ENCODE data around the gene HMCN2. TPM values are rescaled to one million over a fixed set of nuclear protein-coding genes. Genes with fewer than 3 reads are reported as not detected.
A peak's percentile ranks its signal among the peaks of the same experiment; 100 is the strongest.

HMCN2 gene
- total RNA-seq, 8 experiments from 2014 or later, result 0.54 to 2.1 (median 0.79) TPM

- no peak overlapping the region for H3K27ac ChIP-seq
- in situ Hi-C loops (cut with MboI; ENCODE audit: low pct_unique_long_range_greater_than_20kb in 2 of 9, low sequenced_read_pairs in 9 of 9, unreplicated experiment in 9 of 9), result loop anchor here in 7 of 9 experiments (10.0 to 25.0 kb wide), 3 partner anchors 139 to 222 kb away; partner anchors contain the start of gene EXOSC2 (in 4 of the 7)
- 20 to 100% (median 100%) methylated on average over 1 to 6 of the region's 16 CpGs; no CpG with 5 or more reads in 2 of the 10 experiments for WGBS, 10 experiments
- no peak for ATAC-seq (replicated peaks in 6 of 8)
- H3K4me1 ChIP-seq (replicated peaks in 1 of 2), result peaks cover 32 to 33% of the 10 kb centered on the region in 2 donors
- H3K4me3 ChIP-seq, result no peak overlapping the region
Observed at GRCh38 chr9:130465383-130466096, 200.0 kb downstream of the HMCN2 start.

GRCh38 chr9:130466537-130467217 is 201.1 kb downstream of the HMCN2 start:
- H3K4me3 ChIP-seq, result no peak overlapping the region
- peak overlapping the region; percentile 35 to 56 for H3K27ac ChIP-seq
- peaks cover 37 to 40% of the 10 kb centered on the region in 2 donors for H3K4me1 ChIP-seq (replicated peaks in 1 of 2)
- peak in 5 of 8 experiments; percentile 63 to 72 (median 67) for ATAC-seq (replicated peaks in 6 of 8)
- whole genome bisulfite sequencing, 10 experiments, result 20% methylated on average over 1 of the region's 20 CpGs; no CpG with 5 or more reads in 9 of the 10 experiments
- in situ Hi-C loops (cut with MboI; ENCODE audit: low pct_unique_long_range_greater_than_20kb in 2 of 9, low sequenced_read_pairs in 9 of 9, unreplicated experiment in 9 of 9), result loop anchor here in 7 of 9 experiments (10.0 to 25.0 kb wide), 3 partner anchors 138 to 221 kb away; partner anchors contain the start of gene EXOSC2 (in 4 of the 7)

GRCh38 chr9:130467316-130467715 is 201.8 kb downstream of the HMCN2 start:
- in situ Hi-C loops (cut with MboI; ENCODE audit: low pct_unique_long_range_greater_than_20kb in 2 of 9, low sequenced_read_pairs in 9 of 9, unreplicated experiment in 9 of 9), result loop anchor here in 7 of 9 experiments (10.0 to 25.0 kb wide), 3 partner anchors 137 to 220 kb away; partner anchors contain the start of gene EXOSC2 (in 4 of the 7)
- peak overlapping the region; percentile 35 to 56 for H3K27ac ChIP-seq
- H3K4me1 ChIP-seq (replicated peaks in 1 of 2), result peaks cover 43 to 46% of the 10 kb centered on the region in 2 donors
- H3K4me3 ChIP-seq, result no peak overlapping the region
- 0 to 100% (median 11%) methylated on average over 1 to 11 of the region's 13 CpGs; no CpG with 5 or more reads in 2 of the 10 experiments for WGBS, 10 experiments
- peak in 5 of 8 experiments; percentile 65 to 76 (median 73) for ATAC-seq (replicated peaks in 6 of 8)

GRCh38 chr9:130468566-130468965 is 203.0 kb downstream of the HMCN2 start:
- no peak overlapping the region for H3K4me3 ChIP-seq
- WGBS, 10 experiments, result 40 to 66% (median 50%) methylated on average over 1 to 4 of the region's 4 CpGs; no CpG with 5 or more reads in 5 of the 10 experiments
- H3K27ac ChIP-seq, result no peak overlapping the region
- no peak for ATAC-seq (replicated peaks in 6 of 8)
- H3K4me1 ChIP-seq (replicated peaks in 1 of 2), result peaks cover 56 to 59% of the 10 kb centered on the region in 2 donors
- in situ Hi-C loops (cut with MboI; ENCODE audit: low pct_unique_long_range_greater_than_20kb in 2 of 9, low sequenced_read_pairs in 9 of 9, unreplicated experiment in 9 of 9), result loop anchor here in 7 of 9 experiments (10.0 to 25.0 kb wide), 3 partner anchors 136 to 219 kb away; partner anchors contain the start of gene EXOSC2 (in 4 of the 7)

- Histone ChIP-seq H3K27ac (no peak overlapping the region), H3K4me1 (replicated peaks in 1 of 2) (peaks cover 66 to 69% of the 10 kb centered on the region in 2 donors), H3K4me3 (no peak overlapping the region)
- in situ Hi-C loops (cut with MboI; ENCODE audit: low pct_unique_long_range_greater_than_20kb in 2 of 9, low sequenced_read_pairs in 9 of 9, unreplicated experiment in 9 of 9), result loop anchor here in 4 of 9 experiments (10.0 to 25.0 kb wide), 2 partner anchors 55 to 217 kb away; partner anchors contain the start of gene EXOSC2 (in 4 of the 4)
- no peak for ATAC-seq (replicated peaks in 6 of 8)
- WGBS, 10 experiments, result 83 to 100% (median 100%) methylated on average over 1 of the region's 10 CpGs; no CpG with 5 or more reads in 7 of the 10 experiments
Observed at GRCh38 chr9:130470269-130470668, 204.7 kb downstream of the HMCN2 start.

GRCh38 chr9:130470950-130471349 is 205.4 kb downstream of the HMCN2 start:
- 60 to 100% (median 96%) methylated on average over 3 to 4 of the region's 12 CpGs; no CpG with 5 or more reads in 7 of the 10 experiments for WGBS, 10 experiments
- Histone ChIP-seq H3K27ac (no peak overlapping the region), H3K4me1 (replicated peaks in 1 of 2) (peaks cover 62 to 63% of the 10 kb centered on the region in 2 donors), H3K4me3 (no peak overlapping the region)
- in situ Hi-C loops (cut with MboI; ENCODE audit: low pct_unique_long_range_greater_than_20kb in 2 of 9, low sequenced_read_pairs in 9 of 9, unreplicated experiment in 9 of 9), result loop anchor here in 4 of 9 experiments (10.0 to 25.0 kb wide), 2 partner anchors 54 to 216 kb away; partner anchors contain the start of gene EXOSC2 (in 4 of the 4)
- ATAC-seq (replicated peaks in 6 of 8), result no peak

GRCh38 chr9:130471411-130472183 is 206.0 kb downstream of the HMCN2 start:
- H3K4me1 ChIP-seq (replicated peaks in 1 of 2), result peaks cover 62 to 63% of the 10 kb centered on the region in 2 donors
- WGBS, 10 experiments, result no CpG with 5 or more reads among the region's 20 CpGs
- peak in 5 of 8 experiments; percentile 31 to 57 (median 36) for ATAC-seq (replicated peaks in 6 of 8)
- no peak overlapping the region for H3K4me3 ChIP-seq
- in situ Hi-C loops (cut with MboI; ENCODE audit: low pct_unique_long_range_greater_than_20kb in 2 of 9, low sequenced_read_pairs in 9 of 9, unreplicated experiment in 9 of 9), result loop anchor here in 4 of 9 experiments (10.0 to 25.0 kb wide), 2 partner anchors 53 to 216 kb away; partner anchors contain the start of gene EXOSC2 (in 4 of the 4)
- no peak overlapping the region for H3K27ac ChIP-seq

- Histone ChIP-seq H3K4me3 (no peak overlapping the region), H3K27ac (no peak overlapping the region), H3K4me1 (replicated peaks in 1 of 2) (peaks cover 55 to 58% of the 10 kb centered on the region in 2 donors)
- in situ Hi-C loops (cut with MboI; ENCODE audit: low pct_unique_long_range_greater_than_20kb in 2 of 9, low sequenced_read_pairs in 9 of 9, unreplicated experiment in 9 of 9), result loop anchor here in 4 of 9 experiments (10.0 to 25.0 kb wide), 2 partner anchors 53 to 215 kb away; partner anchors contain the start of gene EXOSC2 (in 4 of the 4)
- peak in 2 of 8 experiments; percentile 1 to 3 for ATAC-seq (replicated peaks in 6 of 8)
- no CpG with 5 or more reads among the region's 19 CpGs for WGBS, 10 experiments
Observed at GRCh38 chr9:130472184-130472705, 206.7 kb downstream of the HMCN2 start.

- ATAC-seq (replicated peaks in 6 of 8), result no peak
- in situ Hi-C loops (cut with MboI; ENCODE audit: low pct_unique_long_range_greater_than_20kb in 2 of 9, low sequenced_read_pairs in 9 of 9, unreplicated experiment in 9 of 9), result loop anchor here in 4 of 9 experiments (10.0 to 25.0 kb wide), 2 partner anchors 52 to 214 kb away; partner anchors contain the start of gene EXOSC2 (in 4 of the 4)
- Histone ChIP-seq H3K4me3 (no peak overlapping the region), H3K27ac (no peak overlapping the region), H3K4me1 (replicated peaks in 1 of 2) (peaks cover 48 to 52% of the 10 kb centered on the region in 2 donors)
- WGBS, 10 experiments, result 29 to 90% (median 80%) methylated on average over 1 to 5 of the region's 6 CpGs; no CpG with 5 or more reads in 6 of the 10 experiments
Observed at GRCh38 chr9:130473009-130473408, 207.4 kb downstream of the HMCN2 start.

- ATAC-seq (replicated peaks in 6 of 8), result peak in 5 of 8 experiments; percentile 37 to 73 (median 61)
- in situ Hi-C loops (cut with MboI; ENCODE audit: low pct_unique_long_range_greater_than_20kb in 2 of 9, low sequenced_read_pairs in 9 of 9, unreplicated experiment in 9 of 9), result loop anchor here in 4 of 9 experiments (10.0 to 25.0 kb wide), 2 partner anchors 51 to 214 kb away; partner anchors contain the start of gene EXOSC2 (in 4 of the 4)
- Histone ChIP-seq H3K27ac (no peak overlapping the region), H3K4me3 (no peak overlapping the region), H3K4me1 (replicated peaks in 1 of 2) (peaks cover 48 to 52% of the 10 kb centered on the region in 2 donors)
- WGBS, 10 experiments, result 0 to 100% (median 48%) methylated on average over 3 to 6 of the region's 13 CpGs; no CpG with 5 or more reads in 6 of the 10 experiments
Observed at GRCh38 chr9:130473566-130473965, 208.0 kb downstream of the HMCN2 start.

GRCh38 chr9:130474106-130474505 is 208.5 kb downstream of the HMCN2 start:
- H3K27ac ChIP-seq, result no peak overlapping the region
- ATAC-seq (replicated peaks in 6 of 8), result peak in 1 of 8 experiments; percentile 23
- in situ Hi-C loops (cut with MboI; ENCODE audit: low pct_unique_long_range_greater_than_20kb in 2 of 9, low sequenced_read_pairs in 9 of 9, unreplicated experiment in 9 of 9), result loop anchor here in 4 of 9 experiments (10.0 to 25.0 kb wide), 2 partner anchors 51 to 213 kb away; partner anchors contain the start of gene EXOSC2 (in 4 of the 4)
- 0 to 80% (median 4%) methylated on average over 1 to 11 of the region's 15 CpGs; no CpG with 5 or more reads in 4 of the 10 experiments for WGBS, 10 experiments
- H3K4me3 ChIP-seq, result no peak overlapping the region
- H3K4me1 ChIP-seq (replicated peaks in 1 of 2), result peaks cover 54 to 58% of the 10 kb centered on the region in 2 donors
